ENCODE measurements around the gene ZNF561. TPM values are rescaled to one million over a fixed set of nuclear protein-coding genes. Genes with fewer than 3 reads are reported as not detected.
"Not testable (repeated sequence)": the region's sequence is repeated elsewhere in the genome, so short reads cannot be mapped to it uniquely, and the experiment has no call there.

Gene ZNF561
- total RNA-seq (2014; rRNA removed; shearing (Covaris generic)), result 18.4 and 49.7 TPM in 2 replicates

- peak; percentile 85 for DNase-seq (ENCODE audit: low spot score)
These were observed at the start of gene ZNF561 for GRCh38 chr19:9621156-9622037. ZNF561 (minus strand) TSS chr19:9621232; CDS start chr19:9619456, 1,776 bp downstream.

GRCh38 chr19:9668544-9668943 is 47.5 kb upstream of the ZNF561 start:
- no peak for DNase-seq (ENCODE audit: low spot score)

GRCh38 chr19:9667898-9668297 is 46.9 kb upstream of the ZNF561 start:
- DNase-seq (ENCODE audit: low spot score), result no peak

GRCh38 chr19:9658769-9659168 is 37.7 kb upstream of the ZNF561 start:
- no peak for DNase-seq (ENCODE audit: low spot score)

- not testable (repeated sequence) for DNase-seq (ENCODE audit: low spot score)
These were observed 32.1 kb upstream of the ZNF561 start for GRCh38 chr19:9653066-9653555.

- not testable (repeated sequence) for DNase-seq (ENCODE audit: low spot score)
These were observed 30.4 kb upstream of the ZNF561 start for GRCh38 chr19:9651464-9651863.

GRCh38 chr19:9650345-9650744 is 29.3 kb upstream of the ZNF561 start:
- DNase-seq (ENCODE audit: low spot score), result no peak

- no peak for DNase-seq (ENCODE audit: low spot score)
These were observed 24.4 kb upstream of the ZNF561 start for GRCh38 chr19:9645472-9645871.

- no peak for DNase-seq (ENCODE audit: low spot score)
These were observed 23.4 kb upstream of the ZNF561 start for GRCh38 chr19:9644472-9644871.

- no peak for DNase-seq (ENCODE audit: low spot score)
These were observed 20.8 kb upstream of the ZNF561 start for GRCh38 chr19:9641810-9642209.

- DNase-seq (ENCODE audit: low spot score), result no peak
These were observed 19.9 kb upstream of the ZNF561 start for GRCh38 chr19:9640956-9641355.

GRCh38 chr19:9636018-9636417 is 15.0 kb upstream of the ZNF561 start:
- DNase-seq (ENCODE audit: low spot score), result no peak

- DNase-seq (ENCODE audit: low spot score), result no peak
These were observed 6.8 kb upstream of the ZNF561 start for GRCh38 chr19:9627856-9628255.

- no peak for DNase-seq (ENCODE audit: low spot score)
These were observed 1.5 kb upstream of the ZNF561 start for GRCh38 chr19:9622531-9622930.

GRCh38 chr19:9620842-9621155 is 233 bp downstream of the ZNF561 start:
- no peak for DNase-seq (ENCODE audit: low spot score)

- no peak for DNase-seq (ENCODE audit: low spot score)
These were observed 5.2 kb downstream of the ZNF561 start for GRCh38 chr19:9615844-9616243.

- no peak for DNase-seq (ENCODE audit: low spot score)
These were observed 10.4 kb downstream of the ZNF561 start for GRCh38 chr19:9610484-9611113.

GRCh38 chr19:9608912-9609311 is 12.1 kb downstream of the ZNF561 start:
- no peak for DNase-seq (ENCODE audit: low spot score)

- peak; percentile 12 for DNase-seq (ENCODE audit: low spot score)
These were observed 24.0 kb downstream of the ZNF561 start for GRCh38 chr19:9597027-9597426.

GRCh38 chr19:9586764-9587163 is 34.3 kb downstream of the ZNF561 start:
- peak; percentile 44 for DNase-seq (ENCODE audit: low spot score)

GRCh38 chr19:9584073-9584833 is 36.8 kb downstream of the ZNF561 start, which contains the start of gene ZNF121:
ZNF121 (minus strand) TSS chr19:9584504; CDS start chr19:9568097, 16,407 bp downstream.
- peak; percentile 76 for DNase-seq (ENCODE audit: low spot score)

GRCh38 chr19:9582081-9582725 is 38.8 kb downstream of the ZNF561 start:
- not testable (repeated sequence) for DNase-seq (ENCODE audit: low spot score)

Data from H4 (cell line).